ENCODE data around the gene CSNK2A3.

Gene CSNK2A3

DNA sequence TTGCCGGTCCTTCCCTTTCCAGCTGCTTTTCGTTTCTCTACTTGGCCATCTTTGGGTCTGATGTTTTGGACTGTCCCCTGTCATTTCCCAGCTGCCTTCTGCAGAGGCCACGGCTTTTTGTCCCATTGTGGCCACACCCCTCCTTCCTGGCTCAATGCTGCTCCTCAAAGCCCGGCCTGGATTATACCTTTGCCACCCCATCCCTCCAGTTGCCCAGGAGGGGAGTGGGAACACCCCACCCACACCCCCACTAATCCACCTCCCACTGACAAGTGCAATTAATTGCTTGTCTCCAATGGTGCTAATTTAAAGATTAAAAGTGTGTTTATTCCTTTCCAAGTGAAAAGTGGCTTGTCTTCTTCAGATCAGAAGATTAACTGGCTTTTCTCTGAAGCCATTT, 34.2 kb upstream of the CSNK2A3 start:
- Mint-ChIP-seq H3K4me1 (ENCODE audit: low read depth) (no peaks in the 10 kb centered on the region), H3K27me3 (peaks cover 4% of the 10 kb centered on the region), H3K36me3 (ENCODE audit: low read depth) (no peaks in the 10 kb centered on the region), H3K27ac (no peak overlapping the region), H3K9me3 (no peaks in the 10 kb centered on the region), H3K4me3 (no peak overlapping the region)

- H3K27me3 Mint-ChIP-seq, result peaks cover 4% of the 10 kb centered on the region
- no peak overlapping the region for H3K27ac Mint-ChIP-seq
- H3K4me1 Mint-ChIP-seq (ENCODE audit: low read depth), result no peaks in the 10 kb centered on the region
- no peak overlapping the region for H3K4me3 Mint-ChIP-seq
- H3K9me3 Mint-ChIP-seq, result no peaks in the 10 kb centered on the region
- H3K36me3 Mint-ChIP-seq (ENCODE audit: low read depth), result no peaks in the 10 kb centered on the region
Observed at GRCh38 chr11:11384829-11385228, 31.8 kb upstream of the CSNK2A3 start.

DNA sequence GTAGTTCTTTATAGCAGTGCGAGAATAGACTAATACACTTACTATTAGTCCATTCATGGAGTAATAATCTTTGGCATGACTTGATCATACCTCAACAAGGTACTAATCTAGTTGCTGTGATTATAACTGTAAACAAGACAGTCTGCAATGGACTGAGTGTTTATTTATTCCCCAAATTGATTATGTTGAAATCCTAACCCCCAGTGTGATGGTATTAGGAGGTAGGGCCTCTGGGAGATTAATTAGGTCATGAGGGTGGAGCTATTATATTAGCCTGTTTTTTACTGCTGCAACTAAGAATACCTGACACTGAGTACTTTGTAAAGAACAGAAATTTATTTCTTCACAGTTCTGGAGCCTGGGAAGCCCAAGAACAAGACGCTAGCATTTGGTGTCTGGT, 30.9 kb upstream of the CSNK2A3 start:
- peaks cover 4% of the 10 kb centered on the region for H3K27me3 Mint-ChIP-seq
- H3K4me1 Mint-ChIP-seq (ENCODE audit: low read depth), result no peaks in the 10 kb centered on the region
- H3K27ac Mint-ChIP-seq, result no peak overlapping the region
- no peak overlapping the region for H3K4me3 Mint-ChIP-seq
- H3K36me3 Mint-ChIP-seq (ENCODE audit: low read depth), result no peaks in the 10 kb centered on the region
- no peaks in the 10 kb centered on the region for H3K9me3 Mint-ChIP-seq

GRCh38 chr11:11382858-11383532, 29.9 kb upstream of the CSNK2A3 start:
- H3K4me1 Mint-ChIP-seq (ENCODE audit: low read depth), result no peaks in the 10 kb centered on the region
- H3K27ac Mint-ChIP-seq, result no peak overlapping the region
- peaks cover 4% of the 10 kb centered on the region for H3K27me3 Mint-ChIP-seq
- H3K4me3 Mint-ChIP-seq, result no peak overlapping the region
- H3K36me3 Mint-ChIP-seq (ENCODE audit: low read depth), result no peaks in the 10 kb centered on the region
- H3K9me3 Mint-ChIP-seq, result no peaks in the 10 kb centered on the region

DNA sequence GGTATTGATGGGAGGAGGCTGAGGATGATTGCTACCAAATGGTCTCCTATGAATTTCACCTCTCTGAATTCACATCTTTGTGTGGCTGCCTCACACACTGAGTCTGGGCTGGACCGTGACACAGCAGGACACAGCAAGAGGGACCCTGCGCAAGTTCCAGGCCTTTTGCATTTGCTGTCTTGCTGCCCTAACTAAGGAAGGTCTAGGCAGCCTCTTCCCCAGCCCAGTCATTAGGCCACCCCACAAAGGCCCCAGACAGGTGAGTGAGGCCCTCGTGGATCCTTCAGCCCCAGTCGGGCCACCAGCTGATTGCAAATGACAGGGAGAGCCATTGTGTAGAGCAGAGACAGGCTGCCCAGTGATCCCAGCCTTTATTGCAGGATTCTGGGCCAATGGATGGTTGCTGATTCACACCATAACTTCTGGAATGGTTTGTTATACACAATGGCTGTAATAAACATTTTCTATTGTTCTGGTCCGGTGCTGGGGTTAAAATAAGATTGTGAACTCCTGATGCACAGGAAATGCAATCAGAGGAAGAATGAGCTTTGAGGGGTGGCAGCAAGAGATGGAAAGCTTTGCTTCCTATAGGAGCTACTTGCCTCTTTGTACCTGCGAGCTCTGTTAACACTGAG, 28.5 kb upstream of the CSNK2A3 start:
- Mint-ChIP-seq H3K27ac (no peak overlapping the region), H3K4me3 (no peak overlapping the region), H3K36me3 (ENCODE audit: low read depth) (no peaks in the 10 kb centered on the region), H3K4me1 (ENCODE audit: low read depth) (no peaks in the 10 kb centered on the region), H3K9me3 (no peaks in the 10 kb centered on the region), H3K27me3 (no peaks in the 10 kb centered on the region)

GRCh38 chr11:11380883-11381282, 27.8 kb upstream of the CSNK2A3 start:
- Mint-ChIP-seq H3K4me1 (ENCODE audit: low read depth) (no peaks in the 10 kb centered on the region), H3K4me3 (no peak overlapping the region), H3K36me3 (ENCODE audit: low read depth) (no peaks in the 10 kb centered on the region), H3K9me3 (no peaks in the 10 kb centered on the region), H3K27ac (no peak overlapping the region), H3K27me3 (no peaks in the 10 kb centered on the region)

- H3K9me3 Mint-ChIP-seq, result no peaks in the 10 kb centered on the region
- H3K4me3 Mint-ChIP-seq, result no peak overlapping the region
- H3K4me1 Mint-ChIP-seq (ENCODE audit: low read depth), result no peaks in the 10 kb centered on the region
- no peaks in the 10 kb centered on the region for H3K36me3 Mint-ChIP-seq (ENCODE audit: low read depth)
- no peak overlapping the region for H3K27ac Mint-ChIP-seq
- no peaks in the 10 kb centered on the region for H3K27me3 Mint-ChIP-seq
Observed at GRCh38 chr11:11380340-11380739, 27.3 kb upstream of the CSNK2A3 start.

GRCh38 chr11:11379661-11380060, 26.6 kb upstream of the CSNK2A3 start:
- H3K4me1 Mint-ChIP-seq (ENCODE audit: low read depth), result no peaks in the 10 kb centered on the region
- H3K4me3 Mint-ChIP-seq, result no peak overlapping the region
- H3K27me3 Mint-ChIP-seq, result no peaks in the 10 kb centered on the region
- H3K27ac Mint-ChIP-seq, result no peak overlapping the region
- H3K9me3 Mint-ChIP-seq, result no peaks in the 10 kb centered on the region
- H3K36me3 Mint-ChIP-seq (ENCODE audit: low read depth), result no peaks in the 10 kb centered on the region

- H3K9me3 Mint-ChIP-seq, result no peaks in the 10 kb centered on the region
Observed at GRCh38 chr11:11378184-11378940, 25.3 kb upstream of the CSNK2A3 start.

GRCh38 chr11:11374358-11375148, 21.5 kb upstream of the CSNK2A3 start:
- no peaks in the 10 kb centered on the region for H3K4me1 Mint-ChIP-seq (ENCODE audit: low read depth)
- no peak overlapping the region for H3K4me3 Mint-ChIP-seq
- H3K27ac Mint-ChIP-seq, result no peak overlapping the region
- H3K27me3 Mint-ChIP-seq, result peaks cover 5% of the 10 kb centered on the region
- no peaks in the 10 kb centered on the region for H3K36me3 Mint-ChIP-seq (ENCODE audit: low read depth)
- H3K9me3 Mint-ChIP-seq, result no peaks in the 10 kb centered on the region

More at GRCh38 chr11:11378184-11378940, 25.3 kb upstream of the CSNK2A3 start:
- Mint-ChIP-seq H3K4me1 (ENCODE audit: low read depth) (no peaks in the 10 kb centered on the region), H3K27ac (no peak overlapping the region), H3K4me3 (no peak overlapping the region), H3K36me3 (ENCODE audit: low read depth) (no peaks in the 10 kb centered on the region), H3K27me3 (peaks cover under 1% of the 10 kb centered on the region)

- Mint-ChIP-seq H3K27me3 (peaks cover 10% of the 10 kb centered on the region), H3K9me3 (no peaks in the 10 kb centered on the region), H3K4me3 (no peak overlapping the region), H3K36me3 (ENCODE audit: low read depth) (no peaks in the 10 kb centered on the region), H3K27ac (no peak overlapping the region), H3K4me1 (ENCODE audit: low read depth) (no peaks in the 10 kb centered on the region)
Observed at GRCh38 chr11:11373934-11374333, 20.9 kb upstream of the CSNK2A3 start.

DNA sequence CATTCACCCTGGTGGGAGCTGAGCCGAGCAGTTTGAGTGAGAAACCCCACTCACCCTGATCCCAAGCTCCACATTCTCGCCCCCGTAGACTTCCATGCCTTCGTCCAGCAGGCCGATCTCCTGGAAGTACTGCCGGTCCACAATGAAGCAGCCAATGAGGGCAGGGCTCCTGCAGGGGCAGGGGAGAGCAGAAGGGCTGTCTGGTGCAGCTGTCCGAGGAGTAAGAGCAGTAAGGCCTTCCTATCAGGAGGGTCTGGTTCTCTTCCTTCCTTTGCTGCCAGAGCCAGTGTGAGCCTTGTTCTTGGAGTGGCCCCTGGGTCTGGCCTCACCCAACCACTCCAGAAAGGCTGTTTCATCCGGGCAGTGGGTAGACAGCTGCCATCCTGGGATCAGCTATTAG, 19.4 kb upstream of the CSNK2A3 start:
- H3K36me3 Mint-ChIP-seq (ENCODE audit: low read depth), result no peaks in the 10 kb centered on the region
- H3K9me3 Mint-ChIP-seq, result no peaks in the 10 kb centered on the region
- H3K4me3 Mint-ChIP-seq, result no peak overlapping the region
- no peaks in the 10 kb centered on the region for H3K4me1 Mint-ChIP-seq (ENCODE audit: low read depth)
- H3K27ac Mint-ChIP-seq, result no peak overlapping the region
- peaks cover 10% of the 10 kb centered on the region for H3K27me3 Mint-ChIP-seq

- Mint-ChIP-seq H3K4me1 (ENCODE audit: low read depth) (no peaks in the 10 kb centered on the region), H3K9me3 (no peaks in the 10 kb centered on the region), H3K27me3 (peaks cover 10% of the 10 kb centered on the region), H3K36me3 (ENCODE audit: low read depth) (no peaks in the 10 kb centered on the region), H3K4me3 (no peak overlapping the region), H3K27ac (no peak overlapping the region)
Observed at GRCh38 chr11:11370962-11371303, 17.9 kb upstream of the CSNK2A3 start.

DNA sequence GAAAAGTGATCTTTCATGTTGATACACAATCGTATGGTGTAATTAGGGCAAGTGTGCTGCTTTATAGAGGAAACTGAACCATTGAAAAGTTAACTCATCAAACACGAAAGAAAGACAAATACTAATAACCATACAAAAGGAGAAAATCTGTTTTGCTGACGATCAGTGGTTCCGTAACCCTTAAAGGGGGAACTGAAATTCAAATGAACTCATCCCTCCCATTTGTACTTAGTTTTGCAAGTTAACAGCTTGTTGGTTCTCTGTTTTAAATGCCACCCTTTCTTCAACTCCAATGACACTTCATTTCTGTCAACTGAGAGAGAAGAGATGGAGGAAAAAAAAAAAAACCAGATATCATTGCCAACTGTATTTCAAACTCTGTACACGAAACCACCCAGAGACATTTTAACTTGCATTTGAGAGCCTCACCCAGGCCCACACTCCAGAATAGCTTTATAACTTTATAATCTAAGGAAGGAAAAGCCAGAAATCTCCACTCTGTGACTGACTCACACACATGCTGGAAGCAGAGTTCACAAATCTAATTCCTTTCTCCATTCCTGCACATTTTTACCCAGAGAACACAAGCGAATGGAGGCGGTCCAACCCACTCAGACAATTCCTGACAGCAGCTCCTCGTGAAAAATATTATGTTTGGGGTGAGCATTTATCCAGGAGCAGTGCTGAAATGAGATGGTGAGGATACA, 17.4 kb upstream of the CSNK2A3 start:
- H3K27ac Mint-ChIP-seq, result no peak overlapping the region
- H3K4me1 Mint-ChIP-seq (ENCODE audit: low read depth), result no peaks in the 10 kb centered on the region
- peaks cover 10% of the 10 kb centered on the region for H3K27me3 Mint-ChIP-seq
- H3K4me3 Mint-ChIP-seq, result no peak overlapping the region
- H3K36me3 Mint-ChIP-seq (ENCODE audit: low read depth), result no peaks in the 10 kb centered on the region
- no peaks in the 10 kb centered on the region for H3K9me3 Mint-ChIP-seq

All from stimulated activated naive CD8-positive, alpha-beta T cell treated with anti-CD3 and anti-CD28 coated beads, Interleukin-15, Interleukin-2, amounts not matched to agents 100 ng/mL and 50 ng/mL, for 24 hours (primary cell).